Testis (tissue), 2 donors: ENCODE data around the gene CADPS2.

Experiments
- POLR2A ChIP-seq: fragments of 450-650 bp; IDR thresholded peaks from one replicate; pipeline ENCODE4 v1.6.1; 2017; ENCODE audit warnings: antibody characterized with exemption, mild to moderate bottlenecking, moderate library complexity
- TF ChIP-seq, protein P1 (sequence below), 3 experiments: fragments of 450-650 bp in 2 of 3; fragments of 200-600 bp in 1 of 3; sonication (generic) in 1 of 3; IDR thresholded peaks; one replicate each; pipeline ENCODE4 v1.5.1; 2016 to 2019; ENCODE audit warnings: antibody characterized with exemption in 3 of 3, mild to moderate bottlenecking in 2 of 3, moderate library complexity in 1 of 3

- TF ChIP-seq, protein P1, sequence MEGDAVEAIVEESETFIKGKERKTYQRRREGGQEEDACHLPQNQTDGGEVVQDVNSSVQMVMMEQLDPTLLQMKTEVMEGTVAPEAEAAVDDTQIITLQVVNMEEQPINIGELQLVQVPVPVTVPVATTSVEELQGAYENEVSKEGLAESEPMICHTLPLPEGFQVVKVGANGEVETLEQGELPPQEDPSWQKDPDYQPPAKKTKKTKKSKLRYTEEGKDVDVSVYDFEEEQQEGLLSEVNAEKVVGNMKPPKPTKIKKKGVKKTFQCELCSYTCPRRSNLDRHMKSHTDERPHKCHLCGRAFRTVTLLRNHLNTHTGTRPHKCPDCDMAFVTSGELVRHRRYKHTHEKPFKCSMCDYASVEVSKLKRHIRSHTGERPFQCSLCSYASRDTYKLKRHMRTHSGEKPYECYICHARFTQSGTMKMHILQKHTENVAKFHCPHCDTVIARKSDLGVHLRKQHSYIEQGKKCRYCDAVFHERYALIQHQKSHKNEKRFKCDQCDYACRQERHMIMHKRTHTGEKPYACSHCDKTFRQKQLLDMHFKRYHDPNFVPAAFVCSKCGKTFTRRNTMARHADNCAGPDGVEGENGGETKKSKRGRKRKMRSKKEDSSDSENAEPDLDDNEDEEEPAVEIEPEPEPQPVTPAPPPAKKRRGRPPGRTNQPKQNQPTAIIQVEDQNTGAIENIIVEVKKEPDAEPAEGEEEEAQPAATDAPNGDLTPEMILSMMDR (IDR thresholded peaks at IDR 0.05): no peak
- TF ChIP-seq POLR2A: no peak
Observed at GRCh38 chr7:122858320-122858719, 27.9 kb downstream of the CADPS2 start.
